HepG2 (cell line): Measurements from ENCODE around the gene CLEC4M. TPM values are rescaled to one million over a fixed set of nuclear protein-coding genes. Genes with fewer than 3 reads are reported as not detected.
"Not testable (repeated sequence)": the region's sequence is repeated elsewhere in the genome, so short reads cannot be mapped to it uniquely, and the experiment has no call there.

Experiments
- ATAC-seq: fragments of 200-7000 bp; cut with Tn5 transposase; 3 replicates; pipeline ENCODE4 v1.9.1; 2020; ENCODE audit warnings: mild to moderate bottlenecking, moderate library complexity
- BruUV-seq: library from RNA; stranded (reverse); fragments of 400-500 nt; replicated peaks from 2 replicates; lab custom pipeline; 2021; lab: Mats Ljungman, UMichigan
- CTCF ChIA-PET: fragments of 300-600 bp; formaldehyde crosslinking; extraction: SDS; loops from one replicate; lab custom pipeline; 2021; ENCODE audit warnings: low total read pairs, inconsistent platforms, low intra/inter-chr PET ratio; lab: Yijun Ruan, JAX
- POLR2A ChIA-PET: fragments of 350-600 bp; sonication (Branson Sonifier 250); formaldehyde crosslinking; loops from one replicate; lab custom pipeline; 2020; ENCODE audit warnings: antibody characterized with exemption, inconsistent platforms; lab: Yijun Ruan, JAX
- DNase-seq: peaks from one replicate; pipeline ENCODE4 v3.0.0-alpha.2; 2015; ENCODE audit warnings: low spot score
- FAIRE-seq: peaks from 3 replicates; lab custom pipeline; 2011; peaks lifted over from hg19 to GRCh38; lab: Jason Lieb, UNC
- H2AFZ ChIP-seq: one replicate; pipeline ENCODE4 v1.6.1; 2011; ENCODE audit warnings: low read length, inconsistent platforms
- H3K27ac ChIP-seq: fragments of 300-600 bp; 3 replicates; pipeline ENCODE4 v1.8.0; 2011; ENCODE audit warnings: mixed run types, mild to moderate bottlenecking, mixed read lengths, low read length, inconsistent platforms; ENCODE audit not compliant: insufficient read depth; ENCODE audit errors: extremely low read length
- H3K27me3 ChIP-seq, 2 experiments: fragments of 200-600 bp in 1 of 2; 2 replicates in 1 of 2; 3 replicates in 1 of 2; pipeline versions ENCODE4 v1.6.0 to v1.8.0; 2011; ENCODE audit warnings: low read length in 2 of 2, mild to moderate bottlenecking in 2 of 2, moderate library complexity in 2 of 2, inconsistent platforms in 1 of 2; ENCODE audit not compliant: insufficient read depth in 2 of 2, control insufficient read depth in 1 of 2
- H3K36me3 ChIP-seq, 2 experiments: fragments of 200-600 bp in 1 of 2; replicated peaks in 1 of 2; 2 replicates in 1 of 2; 3 replicates in 1 of 2; pipeline versions ENCODE4 v1.5.1 to v1.8.0; 2011; ENCODE audit warnings: low read length in 2 of 2, inconsistent platforms in 1 of 2; ENCODE audit not compliant: insufficient read depth in 2 of 2, control insufficient read depth in 1 of 2
- H3K4me1 ChIP-seq: 2 replicates; pipeline ENCODE4 v1.5.1; 2012; ENCODE audit warnings: low read length, inconsistent platforms; ENCODE audit not compliant: insufficient read depth
- H3K4me2 ChIP-seq: 2 replicates; pipeline ENCODE4 v1.6.0; 2011; ENCODE audit warnings: low read depth, low read length, inconsistent platforms
- H3K4me3 ChIP-seq, 3 experiments: fragments of 200-600 bp in 1 of 3; sonication (generic), shearing (Covaris generic) in 1 of 3; replicated peaks in 1 of 3; 2 replicates each; pipeline ENCODE4 v1.5.1; 2011 to 2016; ENCODE audit warnings: low read length in 3 of 3, inconsistent platforms in 2 of 3, low read depth in 2 of 3, mild to moderate bottlenecking in 2 of 3, control low read depth in 1 of 3, mixed read lengths in 1 of 3; ENCODE audit not compliant: insufficient read depth in 1 of 3
- H3K79me2 ChIP-seq: one replicate; pipeline ENCODE4 v1.6.1; 2011; ENCODE audit warnings: low read length, inconsistent platforms; ENCODE audit not compliant: insufficient read depth
- H3K9ac ChIP-seq: 2 replicates; pipeline ENCODE4 v1.6.0; 2011; ENCODE audit warnings: mild to moderate bottlenecking, low read depth, low read length, inconsistent platforms; ENCODE audit not compliant: insufficient read depth
- H3K9me3 ChIP-seq: 2 replicates; pipeline ENCODE4 v1.5.1; 2012; ENCODE audit warnings: mild to moderate bottlenecking, low read length
- H4K20me1 ChIP-seq: 2 replicates; pipeline ENCODE4 v1.6.0; 2011; ENCODE audit warnings: inconsistent platforms, mild to moderate bottlenecking, low read length, moderate library complexity; ENCODE audit not compliant: insufficient read depth
- NFE2 ChIP-seq: sonication (generic); formaldehyde crosslinking; IDR thresholded peaks from 2 replicates; pipeline ENCODE4 v1.4.0; 2020; ENCODE audit warnings: missing genetic modification reagents
- SALL1 ChIP-seq: sonication (generic); formaldehyde crosslinking; IDR thresholded peaks from 2 replicates; pipeline ENCODE4 v1.8.0; 2022; ENCODE audit warnings: mild to moderate bottlenecking, missing genetic modification reagents
- ZSCAN29 ChIP-seq: sonication (generic); formaldehyde crosslinking; conservative IDR thresholded peaks from 2 replicates; pipeline ENCODE4 v1.4.0; 2020; ENCODE audit warnings: mild to moderate bottlenecking, missing genetic modification reagents
- WGBS: methylation state at CpG from one replicate; pipeline ENCODE4 v1.1.6; 2017; ENCODE audit warnings: low lambda C conversion rate; 5-methylcytosine and 5-hydroxymethylcytosine counted together
- in situ Hi-C: cut with HindIII; loops from 2 replicates; pipeline ENCODE4 v1.10.0; 2017; ENCODE audit warnings: low pct_unique_long_range_greater_than_20kb; ENCODE audit not compliant: extremely low pct_ligation_motif_present
- intact Hi-C: fragments of 100-400 bp; cut with micrococcal nuclease; formaldehyde crosslinking; loops from one replicate; pipeline ENCODE4 v1.10.0; 2022; ENCODE audit not compliant: unreplicated experiment
- polyA plus RNA-seq, 8 experiments: library from polyadenylated mRNA; depleted of rRNA in 3 of 8; stranded (reverse) in 7 of 8; unstranded in 1 of 8; fragments of >200 nt; fragmentation: Illumina TruSeq in 4 of 8; extraction: Trizol in 4 of 8; gene quantifications; 2 replicates each; pipeline versions ENCODE4 v1.2.1 to v1.2.3, GENCODE V29; 2011 to 2016; ENCODE audit warnings: low read depth in 4 of 8, missing spikeins in 1 of 8, mixed read lengths in 1 of 8; ENCODE audit not compliant: insufficient read depth in 1 of 8
- total RNA-seq, 5 experiments: library from RNA; depleted of rRNA; stranded (reverse); fragments of >200 nt; fragmentation: Illumina TruSeq; extraction: Trizol; gene quantifications; 2 replicates each; pipeline ENCODE4 v1.2.3, GENCODE V29; 2016; ENCODE audit warnings: low read depth in 1 of 5

CLEC4M gene
- total and polyA plus RNA-seq, 2 of the 13 experiments (the other 11 are each of a cell fraction or from before 2014, with no cell fraction given): not detected

- intact Hi-C loops: no loop called here
- ChIA-PET CTCF (no interaction called here), POLR2A (no interaction called here)
- H3K27ac ChIP-seq: no peak overlapping the region
- H3K9ac ChIP-seq: no peak overlapping the region
- H3K4me3 ChIP-seq: no peak overlapping the region
- no TSS peak for BruUV-seq
- TF ChIP-seq ZSCAN29 (CRISPR knock-in tag): no peak
- no peak for TF ChIP-seq NFE2 (CRISPR knock-in tag)
- TF ChIP-seq SALL1 (CRISPR knock-in tag): no peak
- WGBS: 16% methylated on average over 8 of the region's 12 CpGs
- H3K9me3 ChIP-seq: no peaks in the 10 kb centered on the region
- no peak for ATAC-seq
- no peak overlapping the region for H3K4me2 ChIP-seq
- H3K4me1 ChIP-seq: peaks cover 6% of the 10 kb centered on the region; the same call in 1 of the 2 replicates
- H2AFZ ChIP-seq: no peak overlapping the region
- H3K79me2 ChIP-seq: no peaks in the 10 kb centered on the region
- H4K20me1 ChIP-seq: no peaks in the 10 kb centered on the region
- no peak for FAIRE-seq
- in situ Hi-C loops: no loop called here
- H3K27me3 ChIP-seq: peaks cover 3 to 25% of the 10 kb centered on the region in 2 experiments; a peak in 3 of 5 replicates
- no peak for DNase-seq
- no peaks in the 10 kb centered on the region for H3K36me3 ChIP-seq
Observed at GRCh38 chr19:7744871-7745650, 18.0 kb upstream of the CLEC4M start.

DNA sequence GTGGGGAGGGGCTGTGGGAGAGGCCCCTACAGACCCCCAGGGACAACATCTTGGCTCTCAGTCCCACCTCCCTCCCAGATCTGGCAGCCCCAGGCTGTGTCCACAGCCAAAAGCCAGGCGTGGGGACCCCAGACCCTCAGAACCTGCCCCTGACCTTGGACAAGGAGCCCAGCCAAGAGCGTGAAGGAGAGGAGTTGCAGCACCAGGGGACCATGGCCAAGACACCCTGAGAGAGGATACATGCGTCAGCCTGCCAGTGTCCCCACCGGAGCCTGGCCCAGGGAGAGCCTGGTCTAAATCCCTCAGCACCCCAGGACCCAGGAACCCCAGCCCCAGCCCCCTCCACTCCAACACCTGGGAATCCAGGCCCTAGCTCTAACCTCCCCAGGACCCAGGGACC lies 16.7 kb upstream of the CLEC4M start:
- H3K4me3 ChIP-seq, H2AFZ ChIP-seq, CTCF ChIA-PET, H3K4me2 ChIP-seq, intact Hi-C loops, BruUV-seq, H3K9me3 ChIP-seq, H3K27ac ChIP-seq, H3K4me1 ChIP-seq, in situ Hi-C loops, H3K79me2 ChIP-seq, H4K20me1 ChIP-seq, H3K36me3 ChIP-seq, H3K9ac ChIP-seq, FAIRE-seq, DNase-seq, ATAC-seq, POLR2A ChIA-PET: not testable (repeated sequence)
- peaks cover 5 to 18% of the 10 kb centered on the region in 2 experiments; a peak in 2 of 5 replicates for H3K27me3 ChIP-seq
- 49% methylated on average over 4 of the region's 4 CpGs for WGBS
